HUES48 (cell line): ENCODE measurements around the gene KCNN1.
"Not testable (repeated sequence)": the region's sequence is repeated elsewhere in the genome, so short reads cannot be mapped to it uniquely, and the experiment has no call there.

Experiments used
- H3K27ac ChIP-seq: one replicate; pipeline ENCODE4 v1.7.0; 2013; ENCODE audit warnings: low read depth, low read length, inconsistent platforms
- H3K27me3 ChIP-seq: 2 replicates; pipeline ENCODE4 v1.6.1; 2013; ENCODE audit warnings: mild to moderate bottlenecking, low read length; ENCODE audit not compliant: control insufficient read depth, insufficient read depth
- H3K36me3 ChIP-seq: 2 replicates; pipeline ENCODE4 v1.6.1; 2013; ENCODE audit warnings: low read length; ENCODE audit not compliant: control insufficient read depth, insufficient read depth
- H3K4me1 ChIP-seq: 2 replicates; pipeline ENCODE4 v1.6.1; 2013; ENCODE audit warnings: mild to moderate bottlenecking, low read length; ENCODE audit not compliant: control insufficient read depth, insufficient read depth
- H3K4me3 ChIP-seq: 2 replicates; pipeline ENCODE4 v1.5.1; 2013; ENCODE audit warnings: mild to moderate bottlenecking, low read depth, low read length
- H3K9ac ChIP-seq: 2 replicates; pipeline ENCODE4 v1.6.1; 2013; ENCODE audit warnings: mild to moderate bottlenecking, low read depth, low read length, moderate library complexity
- H3K9me3 ChIP-seq: 2 replicates; pipeline ENCODE4 v1.6.1; 2013; ENCODE audit warnings: low read length; ENCODE audit not compliant: control insufficient read depth, insufficient read depth

Gene KCNN1

DNA sequence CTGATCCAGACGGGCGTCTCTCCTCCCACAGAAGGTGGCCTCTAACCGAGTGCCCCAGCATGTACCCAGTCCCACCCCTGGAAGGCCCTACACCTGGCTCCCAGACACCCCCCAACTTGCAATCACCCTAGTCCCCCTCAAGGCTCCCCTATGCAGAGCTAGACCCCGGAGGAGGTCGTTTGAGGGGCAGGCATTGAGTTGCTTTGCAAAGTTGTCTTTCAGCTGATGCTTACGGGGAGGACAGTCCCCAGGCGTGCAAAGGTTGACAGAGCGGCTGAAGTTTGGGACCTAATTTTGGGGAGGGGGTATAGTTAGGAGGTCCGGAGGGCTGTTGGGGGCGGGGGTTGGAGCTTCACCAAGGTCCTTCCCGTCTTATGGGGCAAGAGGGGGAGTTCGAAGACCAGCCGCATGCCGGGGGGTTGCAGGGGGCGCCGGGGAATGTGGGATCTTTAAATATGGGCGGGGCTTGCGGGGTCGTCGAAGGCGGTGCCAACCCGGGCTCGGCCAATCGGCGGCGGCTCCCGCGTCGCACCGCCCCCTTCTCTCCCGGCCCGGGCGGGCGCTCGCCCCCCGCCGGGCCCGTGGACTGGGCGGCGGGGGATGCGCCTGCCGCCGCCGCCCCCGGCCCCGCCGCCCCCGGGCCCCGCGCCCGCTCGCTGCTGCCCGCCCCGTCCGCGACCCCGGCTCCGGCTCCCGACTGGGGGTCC is at the start of gene KCNN1:
TSS of gene KCNN1 (plus strand) at position 558 of the 707 bp plus-strand sequence. CDS start 6,782 bp downstream, outside the sequence.
- Histone ChIP-seq H3K9me3 (no peaks in the 10 kb centered on the region), H3K27ac (no peak within 1 kb of the TSS)

DNA sequence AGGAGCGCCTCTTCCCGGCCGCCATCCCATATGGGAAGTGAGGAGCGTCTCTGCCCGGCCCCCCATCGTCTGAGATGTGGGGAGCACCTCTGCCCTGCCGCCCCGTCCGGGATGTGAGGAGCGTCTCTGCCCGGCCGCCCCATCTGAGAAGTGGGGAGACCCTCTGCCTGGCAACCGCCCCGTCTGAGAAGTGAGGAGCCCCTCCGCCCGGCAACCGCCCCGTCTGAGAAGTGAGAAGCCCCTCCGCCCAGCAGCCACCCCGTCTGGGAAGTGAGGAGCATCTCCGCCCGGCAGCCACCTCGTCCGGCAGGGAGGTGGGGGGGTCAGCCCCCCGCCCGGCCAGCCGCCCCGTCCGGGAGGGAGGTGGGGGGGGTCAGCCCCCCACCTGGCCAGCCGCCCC is 48.8 kb upstream of the KCNN1 start:
- not testable (repeated sequence) for H3K27me3 ChIP-seq, H3K36me3 ChIP-seq, H3K4me3 ChIP-seq, H3K27ac ChIP-seq, H3K9ac ChIP-seq, H3K4me1 ChIP-seq, H3K9me3 ChIP-seq

More for the DNA sequence above, at the start of gene KCNN1:
- H3K9ac ChIP-seq, result no peak within 1 kb of the TSS
- no peaks in the 10 kb centered on the region for H3K36me3 ChIP-seq
- peak within 1 kb of the TSS; percentile 72 for H3K4me3 ChIP-seq
- 0 out of 2 replicates have a peak, but pooled peaks cover 3% of the 10 kb centered on the region for H3K4me1 ChIP-seq
- peaks cover 13% of the 10 kb centered on the region for H3K27me3 ChIP-seq

DNA sequence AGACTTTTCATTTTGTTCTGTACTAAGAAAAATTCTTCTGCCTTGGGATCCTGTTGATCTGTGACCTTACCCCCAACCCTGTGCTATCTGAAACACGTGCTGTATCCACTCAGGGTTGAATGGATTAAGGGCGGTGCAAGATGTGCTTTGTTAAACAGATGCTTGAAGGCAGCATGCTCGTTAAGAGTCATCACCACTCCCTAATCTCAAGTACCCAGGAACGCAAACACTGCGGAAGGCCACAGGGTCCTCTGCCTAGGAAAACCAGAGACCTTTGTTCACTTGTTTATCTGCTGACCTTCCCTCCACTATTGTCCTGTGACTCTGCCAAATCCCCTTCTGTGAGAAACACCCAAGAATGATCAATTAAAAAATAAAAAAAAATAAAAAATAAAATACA is 47.8 kb upstream of the KCNN1 start:
- not testable (repeated sequence) for H3K4me1 ChIP-seq, H3K27me3 ChIP-seq, H3K27ac ChIP-seq, H3K4me3 ChIP-seq, H3K9me3 ChIP-seq, H3K9ac ChIP-seq, H3K36me3 ChIP-seq

DNA sequence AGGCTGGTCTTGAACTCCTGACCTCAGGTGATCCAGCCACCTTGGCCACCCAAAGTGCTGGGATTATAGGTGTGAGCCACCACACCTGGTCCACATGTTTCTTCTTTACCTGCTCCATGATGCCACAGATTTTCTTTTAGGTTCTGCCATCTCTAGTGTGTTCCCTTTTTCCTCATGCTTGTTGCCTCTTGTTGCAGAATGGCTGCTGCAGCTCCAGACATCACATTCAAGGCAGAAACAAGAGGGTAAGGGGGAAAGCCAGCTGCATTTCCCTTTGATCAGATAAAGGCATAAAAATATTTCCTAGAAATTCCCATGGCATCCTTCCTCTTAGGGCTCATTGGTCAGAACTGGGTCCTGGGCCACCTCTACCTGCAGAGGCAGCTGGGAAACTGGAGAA is 46.4 kb upstream of the KCNN1 start:
- Histone ChIP-seq H3K4me1 (no peaks in the 10 kb centered on the region), H3K27ac (no peak overlapping the region), H3K36me3 (no peaks in the 10 kb centered on the region), H3K9ac (no peak overlapping the region), H3K9me3 (peaks cover 3% of the 10 kb centered on the region; the same call in 1 of the 2 replicates), H3K27me3 (no peaks in the 10 kb centered on the region), H3K4me3 (no peak overlapping the region)

DNA sequence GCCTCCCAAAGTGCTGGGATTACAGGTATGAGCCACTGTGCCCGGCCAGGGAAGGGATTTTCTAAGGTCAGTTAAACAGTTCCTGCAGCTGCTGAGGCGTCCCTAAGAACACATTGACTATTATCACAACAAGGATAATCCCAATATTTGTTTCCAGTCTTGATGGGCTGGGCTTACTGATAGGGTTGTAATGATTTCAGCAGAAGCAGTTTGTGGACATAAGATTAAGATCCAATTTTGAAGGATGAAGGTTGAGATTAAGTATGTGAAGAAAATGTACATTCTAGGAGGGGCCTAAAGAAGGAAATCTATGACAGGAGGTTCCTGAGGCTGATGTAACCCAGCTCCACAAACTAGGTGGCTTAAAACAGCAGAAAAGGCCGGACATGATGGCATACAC is 44.8 kb upstream of the KCNN1 start:
- Histone ChIP-seq H3K27me3 (no peaks in the 10 kb centered on the region), H3K4me1 (no peaks in the 10 kb centered on the region), H3K27ac (no peak overlapping the region), H3K9ac (no peak overlapping the region), H3K36me3 (no peaks in the 10 kb centered on the region), H3K9me3 (peaks cover 3% of the 10 kb centered on the region; the same call in 1 of the 2 replicates), H3K4me3 (no peak overlapping the region)

DNA sequence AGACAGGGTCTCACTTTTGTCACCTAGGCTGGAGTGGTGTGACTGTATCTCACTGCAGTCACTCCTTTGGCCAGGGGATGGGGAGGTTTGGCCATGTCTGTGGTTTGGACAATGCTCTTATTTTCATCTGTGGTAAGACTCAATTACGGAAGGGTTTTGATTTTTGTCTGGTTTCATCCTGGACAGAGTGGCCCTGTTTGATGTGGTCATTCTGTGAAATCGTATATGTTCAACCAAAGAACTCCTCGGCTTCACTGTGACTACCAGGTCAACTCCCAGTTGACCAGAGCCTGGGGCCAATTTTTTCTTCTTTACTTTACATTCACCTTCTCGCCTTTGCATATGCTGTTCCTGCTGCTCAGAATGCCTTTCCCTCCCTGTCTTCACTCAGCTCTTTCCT is 40.9 kb upstream of the KCNN1 start:
- H3K9ac ChIP-seq, result no peak overlapping the region
- no peaks in the 10 kb centered on the region for H3K4me1 ChIP-seq
- H3K4me3 ChIP-seq, result no peak overlapping the region
- H3K27me3 ChIP-seq, result no peaks in the 10 kb centered on the region
- no peaks in the 10 kb centered on the region for H3K9me3 ChIP-seq
- H3K27ac ChIP-seq, result no peak overlapping the region
- no peaks in the 10 kb centered on the region for H3K36me3 ChIP-seq

DNA sequence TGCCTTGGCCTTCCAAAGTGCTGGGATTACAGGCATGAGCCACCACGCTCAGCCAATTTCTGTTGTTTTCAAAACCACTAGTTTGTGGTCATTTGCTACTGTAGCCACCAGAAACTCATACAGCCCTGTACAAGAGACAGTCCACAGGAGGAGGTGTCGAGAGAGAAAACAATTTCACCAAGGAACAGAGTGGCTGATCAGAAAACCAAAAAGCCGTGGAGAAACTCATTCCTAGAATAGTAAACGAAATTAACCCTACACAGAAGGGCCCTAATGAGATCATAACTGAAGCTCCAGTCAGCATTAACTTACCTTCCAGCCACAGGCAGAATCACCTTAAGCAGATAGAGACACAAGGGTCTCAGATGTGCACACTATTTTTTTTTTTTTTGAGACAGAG is 37.9 kb upstream of the KCNN1 start:
- Histone ChIP-seq H3K27me3 (no peaks in the 10 kb centered on the region), H3K36me3 (no peaks in the 10 kb centered on the region), H3K4me3 (no peak overlapping the region), H3K9ac (no peak overlapping the region), H3K4me1 (peaks cover 10% of the 10 kb centered on the region), H3K27ac (no peak overlapping the region), H3K9me3 (no peaks in the 10 kb centered on the region)

DNA sequence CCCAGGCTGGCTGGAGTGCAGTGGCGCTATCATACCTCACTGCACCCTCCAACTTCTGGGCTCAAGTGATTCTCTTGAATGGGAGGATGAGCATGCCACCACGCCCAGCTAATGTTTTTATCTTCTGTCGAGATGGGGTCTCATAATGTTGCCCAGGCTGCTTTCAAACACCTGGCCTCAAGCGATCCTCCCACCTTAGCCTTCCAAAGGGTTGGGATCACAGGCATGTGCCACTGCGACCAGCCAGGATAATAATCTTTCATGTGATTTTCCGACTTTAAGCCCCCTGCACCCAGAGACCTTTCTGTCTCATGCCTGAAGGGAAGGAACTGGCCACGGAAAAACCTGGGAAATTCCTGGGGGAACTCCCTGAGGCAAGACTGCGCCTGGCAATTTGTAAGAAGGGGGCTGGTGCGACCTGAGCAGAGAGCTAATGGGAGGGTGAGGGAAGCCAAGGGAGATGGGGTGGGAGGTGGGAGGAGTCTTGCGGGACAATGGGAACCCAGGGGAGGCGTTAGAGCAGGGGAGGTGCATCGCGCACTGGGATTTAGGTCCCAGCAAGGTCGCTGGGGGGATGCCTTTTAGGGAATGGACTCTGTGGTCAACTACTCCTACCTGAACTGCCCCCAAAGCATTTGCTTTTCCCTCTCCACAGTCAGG is 35.2 kb upstream of the KCNN1 start:
- no peaks in the 10 kb centered on the region for H3K27me3 ChIP-seq
- peak overlapping the region; percentile 95 for H3K4me3 ChIP-seq
- H3K4me1 ChIP-seq, result peaks cover 10% of the 10 kb centered on the region
- peaks cover 4% of the 10 kb centered on the region for H3K36me3 ChIP-seq
- no peaks in the 10 kb centered on the region for H3K9me3 ChIP-seq
- peak overlapping the region; percentile 95 for H3K9ac ChIP-seq
- H3K27ac ChIP-seq, result peak overlapping the region; percentile 93

DNA sequence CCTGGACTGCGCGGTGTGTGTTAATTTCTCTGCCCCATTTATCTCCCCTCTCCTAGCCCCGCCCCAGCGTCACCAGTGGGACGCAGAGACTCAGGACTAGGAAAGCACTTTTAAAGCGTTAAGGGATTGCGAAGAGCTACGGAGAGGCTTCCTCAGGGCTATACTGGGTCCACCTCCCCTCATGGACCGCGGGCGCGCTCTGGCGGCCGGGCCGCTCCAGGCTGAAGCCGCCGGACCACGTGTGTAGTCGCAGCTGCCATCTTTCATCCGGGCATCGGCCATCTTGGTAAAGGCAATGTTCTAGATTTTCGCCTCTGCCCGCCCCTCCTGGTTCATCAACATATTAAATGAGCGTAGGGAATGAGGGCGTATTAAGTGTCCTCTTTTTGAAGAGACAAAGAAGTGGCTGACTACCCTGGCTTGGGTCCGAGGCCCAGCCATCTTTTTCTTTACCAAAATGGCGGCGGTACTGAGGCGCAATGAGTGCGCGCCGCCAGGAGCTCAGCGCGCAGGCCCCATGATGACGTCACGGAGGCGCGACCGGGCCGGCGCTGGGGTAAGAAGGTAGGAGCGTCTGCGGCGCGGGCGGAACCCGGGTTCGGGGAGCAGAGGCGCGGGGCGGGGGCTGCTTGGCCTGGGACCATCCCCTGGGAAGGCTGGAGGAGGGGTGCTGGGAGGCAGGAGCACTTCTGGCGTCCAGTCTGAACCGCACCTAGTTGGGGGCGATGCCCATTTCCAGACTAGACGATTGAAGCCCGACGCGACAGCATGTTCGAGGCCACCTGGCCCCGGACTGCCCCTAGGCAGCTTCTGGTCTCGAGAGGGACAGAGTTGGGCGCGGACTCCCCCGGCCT is 34.2 kb upstream of the KCNN1 start, which contains the start of gene CCDC124:
TSS of gene CCDC124 (plus strand) at position 531 of the 854 bp plus-strand sequence. CDS start 3,406 bp downstream, outside the sequence.
- peak within 1 kb of the TSS; percentile 93 for H3K27ac ChIP-seq
- peak within 1 kb of the TSS; percentile 95 for H3K4me3 ChIP-seq
- peaks cover 9% of the 10 kb centered on the region for H3K36me3 ChIP-seq
- no peaks in the 10 kb centered on the region for H3K9me3 ChIP-seq
- no peaks in the 10 kb centered on the region for H3K27me3 ChIP-seq
- peaks cover 10% of the 10 kb centered on the region for H3K4me1 ChIP-seq
- peak within 1 kb of the TSS; percentile 95 for H3K9ac ChIP-seq

DNA sequence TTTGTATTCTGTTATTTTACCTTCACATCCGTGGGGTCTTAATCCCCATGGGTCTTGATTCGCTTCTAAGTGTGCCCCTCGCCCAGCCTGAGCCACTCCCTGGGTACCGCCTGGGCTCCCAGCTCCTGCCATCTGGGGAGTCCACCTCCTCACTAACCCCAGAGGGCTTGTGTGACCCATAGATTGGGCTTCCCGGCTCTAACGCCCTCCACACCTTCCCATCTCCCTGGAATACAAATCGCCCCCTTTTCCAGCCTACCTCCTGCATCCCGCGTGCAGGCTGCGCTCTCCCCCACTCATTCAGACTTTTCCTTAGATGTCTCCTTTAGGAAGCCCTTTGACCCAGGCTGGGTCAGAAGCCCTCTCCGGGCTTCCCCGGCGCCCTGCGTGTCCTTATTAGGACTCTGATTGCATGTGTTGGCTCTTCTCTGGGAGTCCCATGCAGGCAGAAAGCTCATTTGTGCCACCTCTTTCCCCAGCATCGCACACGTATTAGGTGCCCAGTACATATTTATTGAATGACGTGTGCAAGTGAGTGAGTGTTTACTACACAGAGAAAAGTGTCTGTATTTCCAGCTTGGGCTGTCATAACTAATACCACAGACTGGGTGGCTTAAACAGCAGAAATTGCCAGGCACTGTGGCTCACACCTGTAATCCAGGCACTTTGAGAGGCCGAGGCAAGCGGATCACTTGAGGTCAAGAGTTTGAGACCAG is 33.3 kb upstream of the KCNN1 start:
- Histone ChIP-seq H3K36me3 (peaks cover 9% of the 10 kb centered on the region), H3K27ac (peak overlapping the region; percentile 93), H3K9me3 (no peaks in the 10 kb centered on the region), H3K27me3 (no peaks in the 10 kb centered on the region), H3K4me1 (peaks cover 10% of the 10 kb centered on the region), H3K4me3 (peak overlapping the region; percentile 95), H3K9ac (peak overlapping the region; percentile 95)
